B cell (primary cell): ENCODE results near the gene PSMD1. TPM values are rescaled to one million over a fixed set of nuclear protein-coding genes. Genes with fewer than 3 reads are reported as not detected.

Source experiments
- ATAC-seq: fragments of 200-7000 bp; cut with Tn5 transposase; one replicate; pipeline ENCODE4 v1.10.0; 2021; ENCODE audit warnings: low read depth, mild to moderate bottlenecking, moderate number of reproducible peaks, moderate library complexity
- CTCF ChIA-PET: fragments of 350-600 bp; sonication (Branson Sonifier 250); formaldehyde crosslinking; loops from one replicate; lab custom pipeline; 2021; ENCODE audit warnings: antibody characterized with exemption, inconsistent platforms; lab: Charles Lee
- POLR2A ChIA-PET: fragments of 350-600 bp; sonication (Branson Sonifier 250); formaldehyde crosslinking; loops from one replicate; lab custom pipeline; 2021; ENCODE audit warnings: antibody characterized with exemption; lab: Charles Lee
- DNase-seq: peaks from one replicate; pipeline ENCODE4 v3.0.0; 2013
- H2AFZ ChIP-seq: 2 replicates; pipeline ENCODE4 v1.6.1; 2012; ENCODE audit warnings: mild to moderate bottlenecking, low read depth, low read length; ENCODE audit not compliant: insufficient read depth, poor library complexity, severe bottlenecking
- H3K27ac ChIP-seq, 2 donors: 1 replicate in 1 of 2; 2 replicates in 1 of 2; pipeline ENCODE4 v1.5.1; 2012 to 2013; ENCODE audit warnings: low read length in 2 of 2, mild to moderate bottlenecking in 2 of 2, moderate library complexity in 1 of 2
- H3K27me3 ChIP-seq, 4 experiments: fragments of 200-600 bp in 1 of 4; sonication (generic) in 1 of 4; replicated peaks in 1 of 4; 1 replicate in 2 of 4; 2 replicates in 2 of 4; pipeline versions ENCODE4 v1.6.1 to v1.7.0; 2013 to 2016; ENCODE audit warnings: low read length in 3 of 4, mild to moderate bottlenecking in 2 of 4, mixed read lengths in 1 of 4, moderate library complexity in 1 of 4; ENCODE audit not compliant: insufficient read depth in 4 of 4, control insufficient read depth in 3 of 4; ENCODE audit errors: control extremely low read depth in 1 of 4
- H3K36me3 ChIP-seq, 2 experiments: replicated peaks in 1 of 2; 1 replicate in 1 of 2; 2 replicates in 1 of 2; pipeline versions ENCODE4 v1.6.1 to v1.7.1; 2013; ENCODE audit warnings: low read length in 1 of 2; ENCODE audit not compliant: insufficient read depth in 2 of 2, control insufficient read depth in 1 of 2; ENCODE audit errors: control extremely low read depth in 1 of 2, extremely low read depth in 1 of 2
- H3K4me1 ChIP-seq, 2 donors: fragments of 200-600 bp in 1 of 2; sonication (generic) in 1 of 2; 1 replicate in 1 of 2; 2 replicates in 1 of 2; pipeline versions ENCODE4 v1.5.1 to v1.6.1; 2013 to 2017; ENCODE audit warnings: low read length in 2 of 2; ENCODE audit not compliant: control insufficient read depth in 2 of 2, insufficient read depth in 2 of 2
- H3K4me2 ChIP-seq: replicated peaks from 2 replicates; pipeline ENCODE3; 2012; ENCODE audit warnings: mild to moderate bottlenecking, low read depth, low read length; ENCODE audit not compliant: poor library complexity, severe bottlenecking
- H3K4me3 ChIP-seq, 5 experiments: fragments of 200-600 bp in 1 of 5; sonication (generic) in 1 of 5; 1 replicate in 3 of 5; 2 replicates in 2 of 5; pipeline versions ENCODE4 v1.5.1 to v1.7.0; 2011 to 2016; ENCODE audit warnings: low read length in 4 of 5, mild to moderate bottlenecking in 4 of 5, low read depth in 2 of 5, control low read depth in 1 of 5, moderate library complexity in 1 of 5; ENCODE audit not compliant: insufficient read depth in 1 of 5; ENCODE audit errors: control extremely low read depth in 1 of 5, extremely low read depth in 1 of 5
- H3K79me2 ChIP-seq: fragments of 200-600 bp; sonication (generic); one replicate; pipeline ENCODE4 v1.6.0; 2016; ENCODE audit warnings: low read length; ENCODE audit not compliant: control insufficient read depth, insufficient read depth
- H3K9ac ChIP-seq: fragments of 200-600 bp; sonication (generic); 2 replicates; pipeline ENCODE4 v1.6.1; 2017; ENCODE audit warnings: mild to moderate bottlenecking, low read length, moderate library complexity
- H3K9me3 ChIP-seq, 3 donors: one replicate each; pipeline versions ENCODE4 v1.6.1 to v1.7.1; 2013; ENCODE audit warnings: low read length in 2 of 3; ENCODE audit not compliant: control insufficient read depth in 2 of 3, insufficient read depth in 1 of 3; ENCODE audit errors: control extremely low read depth in 1 of 3
- H4K20me1 ChIP-seq: 2 replicates; pipeline ENCODE4 v1.6.0; 2012; ENCODE audit warnings: mild to moderate bottlenecking, low read length; ENCODE audit not compliant: insufficient read depth, control insufficient read depth, poor library complexity, severe bottlenecking
- H3K27ac Mint-ChIP-seq: one replicate; pipeline ENCODE4 v1.8.0; 2021; ENCODE audit warnings: mixed read lengths
- H3K27me3 Mint-ChIP-seq: one replicate; pipeline ENCODE4 v1.8.0; 2021; ENCODE audit warnings: mixed read lengths
- H3K4me1 Mint-ChIP-seq: one replicate; pipeline ENCODE4 v1.8.0; 2021; ENCODE audit warnings: mixed read lengths
- H3K4me3 Mint-ChIP-seq: one replicate; pipeline ENCODE4 v1.8.0; 2021; ENCODE audit warnings: mixed read lengths
- H3K9me3 Mint-ChIP-seq: one replicate; pipeline ENCODE4 v1.8.0; 2022; ENCODE audit warnings: mixed read lengths; ENCODE audit not compliant: insufficient read depth
- CTCF ChIP-seq: fragments of 200-600 bp; IDR thresholded peaks from one replicate; pipeline ENCODE4 v1.8.0; 2022; ENCODE audit warnings: antibody characterized with exemption, mild to moderate bottlenecking
- EZH2 ChIP-seq: IDR thresholded peaks from 2 replicates; pipeline ENCODE4 v1.6.1; 2012; ENCODE audit warnings: borderline replicate concordance, low read depth, mild to moderate bottlenecking, moderate library complexity, low read length; ENCODE audit not compliant: insufficient read depth, poor library complexity, severe bottlenecking
- WGBS: methylation state at CpG from one replicate; pipeline ENCODE4 v1.1.5; 2013; ENCODE audit warnings: missing lambda C conversion rate; ENCODE audit not compliant: insufficient coverage; 5-methylcytosine and 5-hydroxymethylcytosine counted together
- intact Hi-C: fragments of 100-400 bp; cut with micrococcal nuclease; formaldehyde crosslinking; loops from one replicate; pipeline ENCODE4 v1.10.0; 2022
- polyA plus RNA-seq: library from polyadenylated mRNA; depleted of rRNA; stranded (reverse); fragments of >200 nt; gene quantifications from 2 replicates; pipeline ENCODE4 v1.2.3, GENCODE V29; 2012
- total RNA-seq, 2 donors: library from RNA; stranded (reverse); fragments of 120-200 nt in 1 of 2; gene quantifications; 1 replicate in 1 of 2; 2 replicates in 1 of 2; pipeline versions ENCODE4 v1.2.3 to v1.2.4, GENCODE V29; 2013 to 2022

Gene PSMD1
- total and polyA plus RNA-seq, 2 donors (not counting 1 experiment from before 2014, with no cell fraction given) = 21.5 to 48.2 TPM

GRCh38 chr2:231047923-231048915, 8.4 kb upstream of the PSMD1 start:
- Mint-ChIP-seq H3K4me3 (no peak overlapping the region), H3K27ac (no peak overlapping the region), H3K4me1 (peaks cover 9% of the 10 kb centered on the region), H3K27me3 (peaks cover 19% of the 10 kb centered on the region), H3K9me3 (no peaks in the 10 kb centered on the region)
- Histone ChIP-seq H3K27me3 (peaks cover 0 to 31% (median 4%) of the 10 kb centered on the region in 4 experiments), H3K27ac (no peak overlapping the region), H3K9ac (no peak overlapping the region), H3K4me3 (no peak overlapping the region), H3K79me2 (no peaks in the 10 kb centered on the region), H2AFZ (no peak overlapping the region), H3K36me3 (no peaks in the 10 kb centered on the region), H3K9me3 (no peaks in the 10 kb centered on the region), H4K20me1 (no peaks in the 10 kb centered on the region), H3K4me2 (no peak overlapping the region), H3K4me1 (peaks cover 4 to 10% of the 10 kb centered on the region in 2 donors)
- intact Hi-C loops = no loop called here
- TF ChIP-seq EZH2 (no peak), CTCF (no peak)
- ATAC-seq = no peak
- ChIA-PET CTCF (no interaction called here), POLR2A (no interaction called here)
- 75% methylated on average over 4 of the region's 10 CpGs for WGBS
- DNase-seq = no peak
